GM21786 (cell line): Measurements from ENCODE around the gene NLRP4.
"Not testable (repeated sequence)": the region's sequence is repeated elsewhere in the genome, so short reads cannot be mapped to it uniquely, and the experiment has no call there.

Source experiments
- ATAC-seq: cut with Tn5 transposase; IDR thresholded peaks from one replicate; pipeline ENCODE4 v1.9.1; 2021; ENCODE audit not compliant: unreplicated experiment

NLRP4 gene

DNA sequence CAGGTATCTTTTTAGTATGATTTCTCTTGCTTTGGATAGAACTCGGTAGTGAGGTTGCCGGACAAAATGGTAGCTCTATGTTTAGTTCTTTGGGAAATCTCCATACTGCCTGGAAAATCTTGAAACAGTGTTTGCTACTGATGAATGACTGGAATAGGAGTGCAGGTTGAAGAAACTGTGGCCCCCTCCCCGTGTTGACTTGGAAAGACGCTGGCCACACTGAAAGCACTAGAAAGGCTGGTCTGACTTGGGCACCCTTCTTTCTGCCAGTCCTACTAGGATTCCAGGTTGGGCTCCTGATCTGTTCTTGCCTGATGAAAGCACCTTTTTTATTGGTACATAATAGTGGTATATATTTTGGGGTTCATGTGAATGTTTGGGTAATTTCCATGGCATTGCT is 46.3 kb downstream of the NLRP4 start:
- no peak for ATAC-seq

DNA sequence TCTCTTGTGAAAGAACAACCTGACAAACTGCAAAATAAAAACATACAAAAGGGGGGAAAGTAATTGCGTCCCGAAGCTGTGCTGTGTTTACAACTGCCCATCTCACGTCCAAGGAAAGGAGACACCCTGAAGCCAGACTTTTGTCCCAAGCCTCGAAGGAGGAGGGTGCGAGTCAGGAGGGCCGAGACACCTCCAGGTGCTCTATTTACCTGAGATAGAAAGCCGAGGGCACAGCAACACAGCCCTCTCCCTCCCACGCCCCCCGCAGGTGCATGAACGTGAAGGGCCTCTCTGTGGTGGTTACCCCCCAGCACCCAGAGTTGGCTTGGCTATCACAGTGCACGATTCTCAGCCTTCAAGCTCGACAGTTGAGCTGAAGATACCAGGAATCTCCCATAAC is 62.6 kb downstream of the NLRP4 start:
- no peak for ATAC-seq

DNA sequence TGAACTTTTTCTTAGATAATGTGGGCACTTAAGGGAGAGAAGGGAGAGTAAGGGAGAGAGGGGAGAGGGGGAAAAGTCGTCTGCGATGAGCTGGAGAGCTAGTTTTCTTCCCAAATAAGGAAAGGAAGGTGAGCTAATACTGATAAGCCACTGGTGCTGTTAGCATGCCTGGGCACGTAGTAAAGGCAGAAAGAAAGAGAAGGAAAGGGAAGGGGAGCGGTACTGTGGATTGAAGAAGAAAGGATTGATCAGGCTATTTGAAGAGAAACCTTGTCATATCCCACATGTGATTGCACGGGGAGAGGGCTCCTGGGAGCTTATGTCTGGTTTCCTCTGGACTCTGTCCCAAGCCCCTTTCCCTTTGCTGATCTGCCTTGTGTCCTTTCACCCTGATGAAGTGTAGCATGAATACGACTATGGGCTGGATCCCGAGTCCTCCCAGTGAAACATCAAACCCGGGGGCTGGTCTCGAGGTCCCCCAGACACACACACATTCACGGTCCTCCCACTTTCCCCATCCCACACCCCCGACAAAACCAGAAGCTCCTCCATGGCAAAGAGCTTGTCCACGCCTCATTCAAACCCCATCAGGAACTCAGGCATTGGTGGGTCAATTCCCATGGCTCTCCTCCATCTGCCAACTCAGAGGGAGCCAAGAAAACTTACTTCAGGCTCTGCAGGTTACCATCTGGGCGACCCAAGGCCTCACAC is 65.2 kb downstream of the NLRP4 start:
- ATAC-seq, result no peak

DNA sequence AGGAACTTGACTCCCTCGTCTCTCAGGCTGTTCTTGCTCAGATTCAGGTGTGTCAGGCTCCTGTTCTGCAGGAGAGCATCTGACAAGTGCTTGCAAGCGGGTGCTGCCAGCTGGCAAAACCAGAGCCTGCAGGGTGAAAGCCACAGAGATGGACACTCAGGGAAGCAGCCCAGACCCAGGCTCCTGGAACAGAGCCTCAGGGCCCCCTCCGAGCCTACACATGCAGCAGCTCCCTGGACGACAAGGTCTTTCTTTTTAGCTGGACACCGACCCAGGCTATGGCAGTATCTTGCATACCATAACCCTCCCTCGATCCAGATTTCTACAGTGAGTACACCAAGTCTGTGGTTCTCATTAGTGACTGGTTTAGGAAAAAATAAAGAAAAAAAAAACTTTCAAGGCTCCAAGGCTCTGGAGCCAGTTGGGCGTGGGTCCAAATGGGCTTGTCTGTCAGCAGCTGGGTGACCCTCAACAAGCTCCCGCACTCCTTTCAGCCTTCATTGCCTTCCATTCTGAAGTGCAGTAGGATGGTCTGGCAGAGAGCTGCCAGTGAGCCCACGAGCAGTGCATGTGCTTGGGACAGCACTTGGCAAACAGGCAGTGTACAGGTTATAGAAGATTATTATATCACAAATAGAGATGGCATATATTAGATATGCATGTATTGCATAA is 65.9 kb downstream of the NLRP4 start:
- ATAC-seq, result no peak

DNA sequence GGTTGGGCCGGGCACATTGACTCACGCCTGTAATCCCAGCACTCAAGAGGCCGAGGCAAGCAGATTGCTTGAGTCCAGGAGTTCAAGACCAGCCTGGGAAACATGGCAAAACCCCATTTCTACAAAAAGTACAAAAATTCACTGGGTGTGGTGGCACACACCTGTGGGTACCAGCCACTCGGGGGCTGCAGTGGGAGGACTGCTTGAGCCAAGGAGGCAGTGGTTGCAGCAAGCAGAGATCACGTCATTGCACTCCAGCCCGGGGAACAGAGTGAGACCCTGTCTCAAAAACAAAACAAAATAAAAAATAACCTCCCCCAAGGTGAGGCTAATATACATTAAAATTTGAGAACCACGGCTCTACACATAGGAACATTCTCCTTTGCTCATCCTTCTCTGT is 70.9 kb downstream of the NLRP4 start:
- no peak for ATAC-seq

DNA sequence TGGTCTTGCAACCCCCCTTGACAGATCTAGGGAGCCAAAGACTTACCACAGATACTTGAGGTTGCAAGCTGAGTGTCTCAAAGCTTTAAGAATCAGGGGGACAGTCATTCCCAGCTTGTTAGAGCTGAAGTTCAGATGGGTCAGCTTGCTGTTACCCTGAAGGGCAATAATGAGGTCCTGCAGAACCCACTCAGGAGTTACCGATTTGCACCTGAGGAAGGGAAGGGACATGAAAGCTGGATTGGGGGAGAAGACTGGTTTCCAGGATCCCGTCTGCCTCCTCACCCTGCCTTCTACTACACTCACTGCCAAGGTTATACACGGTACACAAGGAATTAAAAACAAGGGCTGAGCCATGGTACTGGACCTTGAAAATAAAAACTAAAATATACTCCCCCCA is 71.4 kb downstream of the NLRP4 start:
- ATAC-seq, result no peak

DNA sequence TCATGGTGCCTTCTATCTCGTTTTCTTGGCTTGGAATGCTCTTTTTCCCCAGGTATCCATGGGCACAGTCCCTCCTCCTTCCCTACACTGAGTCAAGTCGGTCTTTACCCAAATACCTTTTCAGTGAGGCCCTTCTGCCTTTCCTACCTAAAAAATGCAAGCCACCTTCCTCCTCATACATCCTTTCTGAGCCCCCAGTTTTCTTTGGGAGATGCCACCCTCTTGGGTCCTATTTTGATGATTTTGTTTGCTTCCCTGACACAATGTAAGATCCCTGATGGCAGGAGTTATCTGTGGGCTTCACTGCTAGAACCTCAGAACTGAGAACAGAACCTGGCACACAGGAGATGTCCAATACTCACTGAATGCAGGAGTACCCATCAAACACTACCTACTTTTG is 73.5 kb downstream of the NLRP4 start:
- ATAC-seq, result no peak

DNA sequence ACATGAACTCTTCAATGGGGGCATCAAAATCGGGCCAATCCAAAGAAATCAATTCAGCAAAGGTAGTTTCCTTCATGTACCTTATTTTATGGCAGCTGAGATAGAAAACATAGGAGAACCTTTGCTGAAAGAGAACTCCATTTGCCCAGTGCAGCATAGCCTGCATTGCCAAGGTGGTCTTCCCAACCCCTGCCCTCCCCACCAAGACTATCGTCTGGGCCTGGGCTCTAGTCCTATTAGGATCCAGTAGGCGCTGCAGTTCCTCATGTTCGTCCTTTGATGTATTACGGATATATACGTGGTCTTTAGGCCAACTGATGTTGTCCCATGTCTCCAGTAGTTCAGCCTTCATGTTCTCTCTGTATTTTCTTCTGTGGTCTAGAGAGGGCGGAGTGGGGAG is 76.6 kb downstream of the NLRP4 start:
- no peak for ATAC-seq

DNA sequence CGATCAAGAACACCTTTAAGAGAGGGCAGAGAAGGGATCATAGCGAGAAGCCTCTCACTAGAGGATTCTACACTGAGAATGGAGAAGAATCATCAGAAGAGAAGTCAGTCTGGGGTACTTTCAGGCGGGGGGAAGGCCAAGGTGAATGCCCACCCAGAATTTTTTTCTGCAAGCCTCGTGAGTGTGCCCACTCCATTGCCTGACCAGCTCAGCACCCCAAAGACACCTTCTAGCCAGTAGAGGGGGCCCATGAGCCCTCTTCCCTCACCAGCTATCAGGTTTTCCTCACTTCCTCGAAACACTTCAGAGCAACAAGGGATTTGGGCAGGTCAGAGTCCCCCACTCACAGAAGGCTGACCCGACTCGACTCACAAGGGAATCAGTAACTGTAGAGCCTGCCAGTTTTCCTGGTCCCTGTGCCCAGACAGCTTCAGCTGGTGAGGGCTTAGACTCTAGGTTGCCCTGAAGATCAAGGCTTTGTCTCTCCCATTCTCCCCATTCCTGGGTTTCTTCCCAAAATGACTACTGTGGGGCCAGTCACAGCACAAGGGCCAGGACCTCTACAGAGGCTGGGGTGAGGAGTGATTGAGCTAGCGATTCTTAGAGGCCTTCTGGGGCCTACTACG is 77.4 kb downstream of the NLRP4 start:
- no peak for ATAC-seq

DNA sequence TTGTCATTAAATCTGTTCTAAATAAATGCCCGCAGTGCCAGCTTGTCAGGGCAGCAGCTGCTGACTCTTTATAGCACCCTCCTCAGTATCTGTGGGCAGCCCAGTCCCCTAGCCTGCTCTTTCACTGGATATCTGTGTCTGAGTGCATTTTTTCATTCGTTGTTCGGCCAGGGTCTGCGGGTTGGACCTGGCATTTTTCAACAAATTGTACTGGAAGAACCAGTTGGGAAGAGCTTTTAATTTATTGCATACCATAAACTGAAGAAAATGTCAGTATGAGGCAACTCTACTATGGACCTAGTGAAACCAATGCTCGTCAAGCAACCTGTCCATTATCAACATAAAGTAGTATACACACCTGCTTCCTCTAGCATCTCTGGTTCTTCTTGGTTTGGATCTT is 87.2 kb downstream of the NLRP4 start:
- ATAC-seq, result no peak

DNA sequence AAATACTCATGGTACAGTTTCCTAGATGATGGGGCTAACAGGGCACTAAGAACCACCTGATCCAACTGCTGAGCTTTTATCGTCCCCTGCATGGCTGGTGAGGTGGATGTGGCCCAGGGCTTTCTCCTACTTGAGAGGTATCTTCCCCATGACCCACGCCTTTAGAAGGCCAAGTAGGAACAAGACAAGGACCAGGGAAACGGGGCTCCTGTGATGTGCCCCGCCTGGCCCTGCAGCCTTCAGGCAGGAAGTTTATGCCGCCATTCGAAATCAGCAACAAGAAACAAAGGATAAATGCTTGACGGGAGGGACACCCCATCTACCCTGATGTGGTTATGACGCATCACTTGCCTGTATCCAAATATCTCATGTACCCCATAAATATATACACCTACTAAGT is 91.7 kb downstream of the NLRP4 start:
- no peak for ATAC-seq

DNA sequence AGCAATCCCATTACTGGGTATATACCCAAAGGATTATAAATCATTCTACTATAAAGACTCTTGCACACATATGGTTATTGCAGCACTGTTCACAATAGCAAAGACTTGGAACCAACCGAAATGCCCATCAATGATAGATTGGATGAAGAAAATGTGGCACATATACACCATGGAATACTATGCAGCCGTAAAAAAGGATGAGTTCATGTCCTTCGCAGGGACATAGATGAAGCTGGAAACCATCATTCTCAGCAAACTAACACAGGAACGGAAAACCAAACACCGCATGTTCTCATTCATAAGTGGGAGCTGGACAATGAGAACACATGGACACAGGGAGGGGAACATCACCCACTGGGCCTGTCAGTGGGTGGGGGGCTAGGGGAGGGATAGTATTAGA is 92.9 kb downstream of the NLRP4 start:
- ATAC-seq, result not testable (repeated sequence)

DNA sequence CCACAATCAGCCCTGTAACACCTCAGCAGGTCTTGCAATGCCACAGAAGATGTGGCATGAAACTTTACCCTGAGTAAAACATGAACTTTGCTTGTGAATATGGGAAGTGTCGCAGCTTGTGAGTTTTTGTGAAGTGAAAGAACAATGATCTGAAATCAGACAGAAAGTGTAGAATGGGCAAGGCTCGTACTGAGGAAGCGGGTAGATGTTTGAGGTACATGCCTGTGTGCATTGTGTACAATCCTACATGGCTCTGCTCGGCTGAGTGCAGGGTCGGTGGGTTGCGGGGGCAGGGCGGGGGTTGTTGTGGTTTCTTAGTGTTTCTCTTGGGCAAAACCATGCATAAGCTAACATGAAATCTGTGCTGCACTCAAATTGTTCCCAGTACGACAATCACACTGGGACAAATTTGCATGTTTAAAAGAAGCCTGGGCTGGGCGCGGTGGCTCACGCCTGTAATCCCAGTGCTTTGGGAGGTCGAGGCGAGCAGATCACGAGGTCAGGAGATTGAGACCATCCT is 94.7 kb downstream of the NLRP4 start:
- no peak for ATAC-seq
